Ishikawa (cell line): ENCODE measurements around the gene SALL3.

Source experiments
- EP300 ChIP-seq: IDR thresholded peaks from 2 replicates; pipeline ENCODE4 v1.6.1; 2012; ENCODE audit warnings: borderline replicate concordance
- REST ChIP-seq: IDR thresholded peaks from 2 replicates; pipeline ENCODE4 v1.6.1; 2012; ENCODE audit warnings: low read depth, mild to moderate bottlenecking
- TCF12 ChIP-seq: IDR thresholded peaks from 2 replicates; pipeline ENCODE4 v1.6.1; 2012; ENCODE audit warnings: low read depth
- TEAD4 ChIP-seq: IDR thresholded peaks from 2 replicates; pipeline ENCODE4 v1.6.1; 2012

GRCh38 chr18:78998371-78999071 is 18.9 kb downstream of the SALL3 start:
- TF ChIP-seq EP300 (no peak), TEAD4 (no peak), REST (no peak), TCF12 (no peak)
